HG03378 (cell line): ENCODE data around the gene PAQR8.
"Not testable (repeated sequence)": the region's sequence is repeated elsewhere in the genome, so short reads cannot be mapped to it uniquely, and the experiment has no call there.

Experiments
- ATAC-seq: cut with Tn5 transposase; IDR thresholded peaks from one replicate; pipeline ENCODE4 v1.9.1; 2021; ENCODE audit warnings: mild to moderate bottlenecking, moderate library complexity; ENCODE audit not compliant: unreplicated experiment

The PAQR8 gene

DNA sequence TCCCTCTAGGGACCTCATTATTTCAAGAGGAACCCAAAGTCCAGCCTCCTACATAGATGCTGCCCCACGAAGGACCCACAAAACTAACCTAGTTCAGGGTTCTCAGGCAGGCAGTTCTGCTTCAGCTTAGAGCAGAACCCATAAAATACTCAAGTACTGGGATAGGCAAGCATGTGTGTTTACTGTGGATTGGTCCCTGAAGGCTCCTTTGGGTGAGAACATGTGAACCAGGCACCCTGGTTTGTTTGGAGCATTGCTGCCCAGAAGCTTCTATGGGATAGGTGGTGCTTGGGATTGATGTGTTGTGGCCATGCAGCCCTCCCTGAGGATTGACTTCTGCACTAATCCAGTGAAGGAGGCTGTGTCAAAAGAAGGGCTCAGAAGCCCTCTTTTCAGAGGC lies 43.3 kb downstream of the PAQR8 start:
- no peak for ATAC-seq

DNA sequence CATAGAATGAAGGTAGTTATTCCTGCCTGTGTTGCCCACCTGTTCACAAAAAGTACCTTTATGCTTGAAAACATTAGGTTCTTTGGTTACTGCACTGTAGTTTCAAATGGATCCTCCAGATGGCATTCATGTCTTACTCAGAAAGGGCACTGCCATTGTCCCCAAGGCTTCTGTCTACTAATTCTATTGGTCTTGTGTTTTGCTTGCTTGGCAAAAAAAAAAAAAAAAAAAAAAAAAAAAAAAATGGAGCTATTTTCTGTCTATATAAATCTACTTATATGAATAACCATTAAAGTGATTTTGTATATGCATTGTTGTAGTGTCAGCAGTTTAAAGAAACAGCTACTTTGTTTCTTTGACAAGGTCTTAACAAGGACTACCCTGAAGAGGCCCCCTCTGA lies 45.5 kb downstream of the PAQR8 start:
- peak; percentile 80 for ATAC-seq

DNA sequence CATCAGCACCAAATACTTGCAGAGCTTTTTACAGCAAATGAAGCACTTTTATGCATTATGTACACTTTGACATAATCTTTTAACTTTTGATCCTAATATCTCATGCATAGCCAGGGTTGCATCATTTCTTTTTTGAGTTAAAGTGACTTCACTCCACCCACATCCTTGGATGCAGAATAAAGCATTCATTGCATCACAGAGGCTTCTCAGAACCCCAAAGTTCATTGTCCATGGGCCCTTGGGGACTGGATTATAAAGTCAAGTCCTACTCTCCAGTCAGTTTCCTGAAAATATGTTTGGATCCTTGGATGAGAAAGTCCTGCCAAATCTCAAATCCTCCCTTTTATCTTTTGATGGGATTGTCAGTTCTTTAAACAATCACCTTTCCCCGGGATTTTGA lies 47.5 kb downstream of the PAQR8 start:
- no peak for ATAC-seq

DNA sequence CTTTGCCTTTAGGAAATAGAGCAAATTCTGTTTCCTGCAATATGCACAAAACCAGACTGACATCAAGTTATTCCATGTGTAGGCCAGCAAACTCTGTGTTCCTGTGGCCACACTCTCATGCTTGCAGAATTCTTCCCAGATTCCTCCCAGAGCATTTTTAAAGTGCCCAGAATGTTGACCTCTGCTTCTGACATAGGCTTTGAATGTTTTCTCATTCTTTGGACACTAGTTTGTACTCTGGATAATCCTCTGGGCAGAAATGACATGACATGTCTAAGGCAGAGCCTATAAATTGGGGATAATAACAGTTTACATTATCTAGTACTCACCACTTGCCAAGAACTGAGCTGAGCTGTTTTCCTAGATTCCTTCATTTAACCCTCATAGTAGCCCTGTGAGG lies 49.0 kb downstream of the PAQR8 start:
- no peak for ATAC-seq

DNA sequence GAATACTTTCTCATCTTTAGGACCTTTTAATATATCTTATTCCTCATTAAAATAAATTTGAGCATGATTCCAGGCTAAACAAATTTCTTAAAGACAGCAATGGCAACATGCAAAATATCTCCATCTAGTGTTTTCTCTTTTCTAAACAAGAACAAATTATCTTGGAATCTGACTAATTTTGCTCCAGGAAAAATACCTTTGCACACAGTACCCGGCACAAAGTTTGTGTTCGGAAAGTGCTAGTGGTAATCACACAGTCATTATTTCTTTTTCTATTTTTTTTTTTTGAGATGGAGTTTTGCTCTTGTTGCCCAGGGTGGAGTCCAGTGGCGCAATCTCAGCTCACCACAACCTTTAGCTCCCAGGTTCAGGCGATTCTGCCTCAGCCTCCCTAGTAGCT lies 50.0 kb downstream of the PAQR8 start:
- ATAC-seq: no peak

DNA sequence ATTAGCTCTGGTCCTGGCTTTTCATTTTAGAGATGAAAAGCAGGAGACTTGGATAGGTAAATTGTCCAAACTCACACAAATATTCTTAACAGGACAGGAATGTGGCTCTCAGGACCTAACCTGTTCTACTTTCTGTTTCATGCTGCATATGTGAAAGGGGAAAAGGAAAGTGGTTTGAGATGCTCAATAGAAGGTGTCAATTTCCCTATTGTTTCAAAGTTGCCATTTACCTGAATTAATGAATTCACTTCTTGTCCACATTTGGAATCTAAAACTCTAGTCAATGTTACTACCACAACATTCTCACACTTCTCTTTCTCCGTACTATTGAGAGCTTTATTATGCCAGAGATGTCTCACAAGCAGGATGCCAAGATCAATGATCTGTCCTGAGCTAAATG lies 53.4 kb downstream of the PAQR8 start:
- no peak for ATAC-seq

DNA sequence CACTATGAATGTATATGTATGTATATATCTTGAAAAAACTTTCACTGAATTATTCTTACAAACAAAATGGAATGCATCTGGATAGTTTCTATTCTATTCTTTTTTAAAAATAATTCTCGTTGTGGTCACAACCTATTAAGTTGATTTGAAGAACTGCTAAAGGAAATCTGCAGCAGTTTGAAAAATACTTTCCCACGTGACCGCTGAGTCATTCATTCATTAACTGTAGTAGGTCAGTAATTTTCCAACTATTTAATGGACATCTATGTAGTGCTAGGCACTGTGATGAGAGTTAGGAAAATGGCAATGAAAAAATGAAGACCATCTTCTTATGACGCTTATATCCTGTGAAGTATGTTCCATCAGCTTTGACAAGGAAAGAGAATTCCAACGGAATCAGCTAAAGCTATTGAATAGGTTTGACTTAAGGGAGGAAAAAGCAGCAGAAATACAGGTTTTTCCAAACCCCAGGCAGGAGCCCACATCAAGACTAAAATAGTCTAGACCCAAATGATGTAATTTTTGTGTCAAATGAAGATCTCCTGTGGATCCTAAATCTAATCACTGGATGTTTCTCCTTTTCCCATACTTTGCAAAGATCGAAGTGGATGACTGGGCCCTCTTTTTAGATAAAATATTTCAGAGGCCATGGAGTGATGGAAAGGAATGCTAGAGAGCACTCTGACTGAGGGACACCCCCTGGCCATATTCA lies 54.1 kb downstream of the PAQR8 start:
- no peak for ATAC-seq

DNA sequence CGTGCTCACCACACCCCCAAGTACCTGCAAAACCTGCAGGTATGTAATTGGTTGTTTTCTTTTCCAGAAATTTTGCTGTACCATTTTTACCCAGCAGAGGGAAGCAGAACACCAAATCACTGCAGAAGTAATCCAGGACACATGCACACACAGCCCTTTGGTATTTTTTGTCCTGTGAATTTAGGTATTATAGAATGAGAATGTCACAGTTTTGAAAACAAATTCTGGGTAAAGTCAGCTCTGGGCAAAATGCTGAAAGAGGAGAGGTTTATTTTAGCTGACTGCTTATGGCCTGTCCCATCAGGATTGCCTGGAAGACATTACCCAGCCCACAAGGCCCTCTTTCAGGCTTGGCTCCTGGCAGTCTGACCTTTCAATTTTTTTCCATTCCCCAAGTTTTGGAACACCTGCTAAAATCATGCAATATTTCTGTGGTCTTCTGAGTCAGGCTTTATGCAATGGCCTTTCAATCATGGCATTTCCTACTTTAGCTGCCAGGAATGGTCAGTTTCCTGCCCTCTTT lies 54.7 kb downstream of the PAQR8 start:
- ATAC-seq: peak; percentile 20

DNA sequence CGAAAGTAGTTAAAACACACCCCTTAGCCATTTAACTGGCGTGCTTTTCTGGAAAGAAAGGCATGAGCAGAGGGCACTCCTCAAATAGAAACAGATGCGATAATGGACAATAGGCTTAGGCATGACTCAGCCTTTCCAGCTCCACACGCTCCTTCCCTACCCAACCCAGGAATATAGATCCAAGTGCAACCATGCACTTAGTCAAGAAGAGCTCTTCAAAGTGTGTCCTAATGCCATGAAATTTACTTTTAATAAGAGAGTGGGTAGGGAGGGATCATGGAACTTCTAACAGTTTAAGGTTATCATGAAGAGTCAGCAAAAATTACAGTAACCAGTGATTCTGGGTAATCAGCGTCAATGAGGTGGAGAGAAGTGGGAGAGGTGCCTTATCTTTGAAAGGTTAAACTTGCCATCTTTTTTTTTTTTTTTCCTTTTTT lies 55.7 kb downstream of the PAQR8 start:
- ATAC-seq: no peak

DNA sequence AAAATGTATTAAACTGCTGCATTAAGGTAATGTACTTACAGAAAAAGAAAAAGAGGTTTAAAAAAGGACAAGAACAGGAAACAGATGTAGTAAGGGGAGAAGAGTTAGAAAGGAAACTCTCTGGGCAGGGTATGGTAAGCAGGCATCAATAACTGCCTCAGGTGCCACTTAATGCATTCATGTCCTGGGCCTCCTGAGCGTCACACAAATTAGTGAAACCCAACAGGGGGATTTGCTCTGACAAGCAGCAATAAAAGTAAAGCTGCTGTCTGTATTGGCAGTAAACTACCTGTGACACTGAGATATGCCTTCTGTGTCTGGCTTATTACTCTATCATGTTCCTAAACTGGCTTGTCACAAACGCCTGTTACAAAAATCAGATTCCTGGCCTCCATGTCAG lies 56.7 kb downstream of the PAQR8 start:
- no peak for ATAC-seq

DNA sequence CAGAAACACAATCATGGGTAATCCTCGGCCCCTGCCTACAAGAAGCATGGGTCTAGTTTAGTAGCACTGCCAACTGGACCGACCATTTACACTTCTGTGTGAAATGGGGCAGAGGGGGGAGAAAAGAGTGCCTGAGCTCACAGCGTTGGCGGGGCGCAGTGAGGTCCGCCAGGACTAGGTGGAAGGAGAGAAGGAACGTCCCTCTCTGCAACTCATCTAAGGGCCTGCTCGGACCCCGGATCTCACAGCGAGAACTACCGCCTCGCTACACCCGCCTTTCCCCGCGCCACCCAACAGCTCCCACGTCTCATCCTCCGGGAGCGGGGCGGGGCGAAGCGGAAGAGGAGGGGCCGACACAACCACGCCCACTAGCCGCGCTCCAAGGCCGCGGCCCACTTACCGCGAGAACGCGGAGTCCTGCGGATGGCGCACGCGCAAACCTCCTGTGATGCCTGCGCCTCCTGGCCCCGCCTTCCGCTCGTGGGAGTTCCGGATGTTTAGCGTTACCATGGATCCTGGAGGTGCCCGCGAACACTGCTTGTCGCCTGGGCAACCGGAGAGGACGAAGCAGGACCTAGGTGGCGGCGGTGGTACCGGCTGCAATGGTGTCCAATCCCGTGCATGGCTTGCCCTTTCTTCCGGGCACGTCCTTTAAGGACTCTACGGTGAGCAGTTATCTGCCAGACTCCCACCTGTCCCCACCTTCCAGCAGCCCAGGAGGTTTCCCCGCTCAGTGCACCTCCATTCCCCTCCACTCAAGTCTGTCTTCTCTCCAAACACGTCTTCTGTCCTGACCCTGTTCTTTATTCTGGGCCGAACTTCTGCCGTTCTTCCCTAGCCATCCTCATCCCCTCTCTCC lies 58.1 kb downstream of the PAQR8 start, which contains the start of gene EFHC1:
Gene EFHC1, plus strand, starts transcription at position 534 of the 859 bp plus-strand sequence. Its CDS starts 69 bp downstream, at position 603.
- peak; percentile 92 for ATAC-seq

DNA sequence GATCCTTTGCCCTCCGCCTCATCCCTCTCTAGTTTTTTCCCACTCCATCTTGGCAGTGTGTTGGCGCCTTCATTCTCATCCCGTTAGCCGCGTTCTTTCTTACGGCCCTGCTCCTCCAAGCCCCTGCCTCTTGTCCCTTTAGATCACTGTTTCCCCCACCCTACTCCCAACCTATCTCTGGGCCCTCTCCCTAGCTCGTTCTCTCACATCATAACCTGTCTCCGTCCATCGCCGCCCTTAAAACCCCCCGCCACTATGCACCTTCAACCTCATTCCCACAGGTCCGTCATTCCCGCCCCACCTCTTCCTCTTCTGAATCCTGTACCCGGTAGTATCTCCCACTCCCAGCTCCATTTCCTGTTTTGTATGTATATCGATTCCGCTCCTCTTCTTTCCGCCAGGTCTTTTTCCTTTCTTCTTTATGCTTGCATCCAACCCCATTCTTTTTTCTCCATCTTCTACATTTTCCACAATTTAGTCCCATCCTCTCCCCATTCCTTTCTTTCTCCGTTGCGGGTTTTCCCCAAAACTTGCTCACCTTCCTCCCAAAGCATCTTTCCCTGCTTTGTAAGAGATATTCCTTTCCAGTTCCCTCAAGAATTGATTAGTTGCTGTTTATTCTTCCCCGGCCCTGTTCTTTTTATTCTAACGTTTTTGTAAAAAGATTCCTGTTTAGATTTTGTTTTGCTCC lies 58.9 kb downstream of the PAQR8 start:
- no peak for ATAC-seq

DNA sequence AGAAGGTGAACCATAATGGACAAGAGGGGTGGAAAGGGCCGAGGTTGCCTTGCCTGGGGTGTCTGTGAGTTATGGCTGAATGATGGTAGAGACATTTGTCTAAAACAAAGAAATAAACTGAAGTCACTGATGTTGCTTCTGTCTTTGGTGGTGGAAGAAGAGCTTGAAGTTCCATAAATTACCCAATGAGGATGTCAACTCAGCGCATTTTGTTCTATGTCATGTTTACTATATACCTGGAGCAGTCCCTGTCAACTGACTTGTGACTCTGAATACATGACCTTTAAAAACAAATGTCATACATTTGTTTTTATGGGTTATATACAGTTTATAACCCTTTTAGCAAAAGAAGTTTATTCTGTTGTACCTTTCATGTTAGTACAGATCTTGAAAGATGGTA lies 60.2 kb downstream of the PAQR8 start:
- ATAC-seq: no peak

DNA sequence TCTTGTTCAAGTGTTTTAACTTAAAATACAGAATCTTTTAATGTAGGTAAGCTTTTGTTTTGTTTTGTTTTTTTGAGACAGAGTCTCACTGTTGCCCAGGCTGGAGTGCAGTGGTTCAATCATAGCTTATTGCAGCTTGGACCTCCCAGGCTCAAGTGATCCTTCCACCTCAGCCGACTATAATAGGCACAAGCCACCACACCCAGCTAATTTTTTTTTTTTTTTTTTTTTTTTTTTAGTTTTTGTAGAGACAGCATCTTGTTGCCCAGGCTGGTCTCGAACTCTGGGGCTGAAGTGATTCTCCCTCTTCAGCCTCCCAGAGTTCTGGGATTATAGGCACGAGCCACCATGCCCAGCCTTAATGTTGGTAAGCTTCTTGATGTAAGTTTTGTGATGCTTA lies 61.5 kb downstream of the PAQR8 start:
- no peak for ATAC-seq

DNA sequence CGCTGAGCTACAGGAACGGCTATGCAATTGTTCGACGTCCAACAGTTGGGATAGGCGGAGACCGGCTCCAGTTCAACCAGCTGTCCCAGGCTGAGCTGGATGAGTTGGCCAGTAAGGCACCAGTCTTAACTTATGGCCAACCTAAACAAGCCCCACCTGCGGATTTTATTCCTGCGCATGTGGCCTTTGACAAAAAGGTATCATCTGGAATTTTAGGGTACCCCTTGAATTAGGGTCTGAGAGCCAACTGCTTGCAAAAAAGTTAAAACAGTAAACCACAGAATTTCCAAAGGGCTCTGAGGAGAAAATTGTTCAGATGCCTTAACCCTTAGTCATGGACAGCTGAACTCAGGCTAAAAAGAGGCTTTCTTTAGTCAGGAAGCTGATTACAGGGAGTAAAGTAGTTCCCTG lies 62.0 kb downstream of the PAQR8 start:
- no peak for ATAC-seq

DNA sequence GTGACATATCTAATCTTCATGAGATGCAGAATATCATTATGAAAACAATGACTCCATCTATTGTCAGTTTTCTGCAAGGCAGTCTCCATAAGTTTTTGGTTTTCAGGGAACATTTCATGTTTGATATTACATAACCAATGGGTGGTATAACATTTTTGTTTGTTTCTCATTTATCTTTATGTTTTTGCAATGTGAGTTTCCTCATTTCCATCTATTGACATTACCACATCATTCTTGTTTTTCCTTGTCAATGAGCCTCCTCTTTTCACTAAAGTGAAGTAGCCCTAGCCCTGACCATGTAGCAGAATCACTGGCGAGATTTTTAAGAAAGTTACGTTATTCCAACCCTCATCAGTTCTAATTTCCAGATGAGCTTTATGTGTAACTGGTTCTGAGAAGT lies 62.6 kb downstream of the PAQR8 start:
- ATAC-seq: no peak

DNA sequence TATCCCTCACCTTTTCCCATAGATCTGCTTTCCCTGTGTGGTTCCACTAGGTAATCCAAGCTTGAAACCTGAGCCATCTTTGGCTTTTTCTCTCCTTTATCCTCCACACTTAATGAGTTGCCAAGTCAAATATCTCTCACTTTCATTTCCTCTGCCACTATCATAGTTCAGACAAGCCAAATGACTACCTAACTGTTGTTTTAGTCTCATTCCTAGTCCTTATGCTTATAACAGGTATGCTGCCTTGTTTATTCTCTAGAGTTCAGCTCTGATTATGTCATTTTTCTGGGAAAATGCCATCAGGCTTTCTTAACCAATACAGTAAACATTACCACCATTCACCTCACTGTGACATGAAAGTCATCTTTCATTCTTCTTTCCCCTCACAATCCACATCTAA lies 64.7 kb downstream of the PAQR8 start:
- ATAC-seq: no peak

DNA sequence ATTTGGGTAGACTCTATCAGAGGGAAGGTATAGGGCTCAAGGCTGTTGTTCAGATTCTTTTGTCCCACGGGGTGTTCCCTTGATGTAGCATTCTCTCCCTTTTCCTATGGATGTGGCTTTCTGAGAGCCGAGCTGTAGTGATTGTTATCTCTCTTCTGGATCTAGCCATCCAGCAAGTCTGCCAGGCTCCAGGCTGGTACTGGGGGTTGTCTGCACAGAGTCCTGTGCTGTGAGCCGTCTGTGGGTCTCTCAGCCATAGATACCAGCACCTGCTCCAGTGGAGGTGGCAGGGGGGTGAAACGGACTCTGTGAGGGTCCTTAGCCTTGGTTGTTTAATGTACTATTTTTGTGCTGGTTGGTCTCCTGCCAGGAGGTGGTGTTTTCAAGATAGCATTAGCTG lies 71.3 kb downstream of the PAQR8 start:
- ATAC-seq: not testable (repeated sequence)

DNA sequence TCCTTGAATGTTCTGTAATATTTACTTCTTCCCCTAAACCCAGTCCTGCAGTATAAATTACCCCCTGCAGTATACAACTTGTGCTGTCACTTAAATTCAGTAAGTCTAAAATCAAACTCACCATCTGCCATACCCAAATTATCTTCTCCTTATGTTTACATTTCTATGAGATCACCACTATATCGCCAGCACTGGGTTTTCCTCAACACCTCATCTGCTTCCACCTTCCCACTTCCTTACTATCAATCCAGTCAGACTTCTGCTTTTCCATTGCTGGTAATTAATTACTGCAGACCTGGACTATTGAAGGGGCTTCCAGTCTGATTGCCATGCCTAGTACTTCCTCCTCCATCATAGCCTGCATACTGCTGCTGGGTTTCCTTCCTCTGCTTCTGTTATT lies 73.4 kb downstream of the PAQR8 start:
- ATAC-seq: no peak

DNA sequence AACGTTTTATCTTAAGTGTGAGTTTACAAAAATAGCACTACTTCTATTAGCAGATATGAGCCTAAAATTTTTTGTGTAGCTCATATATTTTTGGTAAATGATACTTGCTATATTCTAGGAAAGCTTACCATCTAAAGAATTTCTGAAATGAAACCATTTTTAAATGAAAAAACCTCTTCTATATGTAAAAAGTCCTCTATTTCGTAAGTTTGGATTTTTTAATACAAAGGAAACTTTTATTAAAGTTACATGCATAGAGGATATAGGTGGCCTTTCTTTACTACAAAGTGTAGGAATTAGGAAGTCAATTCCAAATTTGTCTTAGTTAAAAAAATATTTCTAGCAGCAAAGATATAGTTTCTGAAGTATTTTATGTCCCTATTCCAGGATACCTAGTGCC lies 77.0 kb downstream of the PAQR8 start:
- ATAC-seq: no peak

DNA sequence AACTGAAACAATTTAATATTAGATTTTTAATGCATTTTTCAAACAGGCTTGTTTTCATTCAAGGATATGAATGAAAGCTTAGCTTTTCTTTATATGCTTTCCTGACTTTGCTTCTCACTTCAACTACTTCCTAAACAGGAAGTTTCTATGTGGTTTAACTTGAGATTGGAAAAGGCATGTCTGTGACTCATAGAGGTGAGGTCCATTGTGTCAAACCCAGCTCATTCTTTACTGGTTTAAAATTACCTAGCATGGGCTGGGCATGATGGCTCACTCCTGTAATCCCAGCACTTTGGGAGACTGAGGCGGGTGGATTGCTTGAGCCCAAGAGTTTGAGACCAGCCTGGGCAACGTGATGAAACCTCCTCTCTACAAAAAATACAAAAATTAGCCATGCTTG lies 92.6 kb downstream of the PAQR8 start:
- no peak for ATAC-seq
